HepG2 (cell line): Measurements from ENCODE around the gene ALB.

Experiments used
- CHCHD3 ChIP-seq: sonication (generic); formaldehyde crosslinking; IDR thresholded peaks from 2 replicates; pipeline ENCODE4 v1.8.0; 2022; ENCODE audit warnings: mild to moderate bottlenecking, missing genetic modification reagents, moderate library complexity
- CTCF ChIP-seq: sonication (generic); formaldehyde crosslinking; IDR thresholded peaks from 2 replicates; pipeline ENCODE4 v1.5.0; 2020; ENCODE audit warnings: mild to moderate bottlenecking, missing genetic modification reagents, moderate library complexity
- FOXA1 ChIP-seq, 2 experiments: fragments of 450-650 bp in 1 of 2; sonication (generic) in 1 of 2; formaldehyde crosslinking in 1 of 2; IDR thresholded peaks; 2 replicates each; pipeline versions ENCODE4 v1.4.0 to v1.6.1; 2016 to 2020; ENCODE audit warnings: missing genetic modification reagents in 1 of 2
- POLR2A ChIP-seq, 2 experiments: IDR thresholded peaks; 2 replicates each; pipeline ENCODE4 v1.6.1; 2011; ENCODE audit warnings: low read depth in 2 of 2, low read length in 2 of 2, mild to moderate bottlenecking in 1 of 2, moderate library complexity in 1 of 2; ENCODE audit not compliant: insufficient read depth in 1 of 2
- RAD21 ChIP-seq: fragments of 450-650 bp; formaldehyde crosslinking; IDR thresholded peaks from 2 replicates; pipeline ENCODE4 v1.5.0; 2020; ENCODE audit warnings: mild to moderate bottlenecking
- RELA ChIP-seq: sonication (generic); formaldehyde crosslinking; IDR thresholded peaks from 2 replicates; pipeline ENCODE4 v1.4.0; 2020; ENCODE audit warnings: missing genetic modification reagents
- SMAD3 ChIP-seq: sonication (generic); formaldehyde crosslinking; IDR thresholded peaks from 2 replicates; pipeline ENCODE4 v1.4.0; 2020; ENCODE audit warnings: missing genetic modification reagents
- SUZ12 ChIP-seq: fragments of 150-350 bp; IDR thresholded peaks from 2 replicates; pipeline ENCODE4 v1.6.1; 2014; ENCODE audit warnings: low read depth, low read length
- TBP ChIP-seq: sonication (generic); formaldehyde crosslinking; IDR thresholded peaks from 2 replicates; pipeline ENCODE4 v1.5.0; 2020; ENCODE audit warnings: missing genetic modification reagents
- ZHX2 ChIP-seq, 2 experiments: sonication (generic) in 1 of 2; formaldehyde crosslinking in 1 of 2; IDR thresholded peaks; 2 replicates each; pipeline versions ENCODE4 v1.6.1 to v1.9.0; 2014 to 2022; ENCODE audit warnings: antibody characterized with exemption in 1 of 2, borderline replicate concordance in 1 of 2, inconsistent platforms in 1 of 2, low read depth in 1 of 2, missing genetic modification reagents in 1 of 2
- ZNF136 ChIP-seq: sonication (generic); formaldehyde crosslinking; IDR thresholded peaks from 2 replicates; pipeline ENCODE4 v1.8.1; 2022; ENCODE audit warnings: low read depth, mild to moderate bottlenecking, moderate library complexity, missing genetic modification reagents
- ZNF567 ChIP-seq: sonication (generic); formaldehyde crosslinking; IDR thresholded peaks from 2 replicates; pipeline ENCODE4 v1.8.1; 2023; ENCODE audit warnings: mild to moderate bottlenecking, missing genetic modification reagents, borderline replicate concordance

DNA sequence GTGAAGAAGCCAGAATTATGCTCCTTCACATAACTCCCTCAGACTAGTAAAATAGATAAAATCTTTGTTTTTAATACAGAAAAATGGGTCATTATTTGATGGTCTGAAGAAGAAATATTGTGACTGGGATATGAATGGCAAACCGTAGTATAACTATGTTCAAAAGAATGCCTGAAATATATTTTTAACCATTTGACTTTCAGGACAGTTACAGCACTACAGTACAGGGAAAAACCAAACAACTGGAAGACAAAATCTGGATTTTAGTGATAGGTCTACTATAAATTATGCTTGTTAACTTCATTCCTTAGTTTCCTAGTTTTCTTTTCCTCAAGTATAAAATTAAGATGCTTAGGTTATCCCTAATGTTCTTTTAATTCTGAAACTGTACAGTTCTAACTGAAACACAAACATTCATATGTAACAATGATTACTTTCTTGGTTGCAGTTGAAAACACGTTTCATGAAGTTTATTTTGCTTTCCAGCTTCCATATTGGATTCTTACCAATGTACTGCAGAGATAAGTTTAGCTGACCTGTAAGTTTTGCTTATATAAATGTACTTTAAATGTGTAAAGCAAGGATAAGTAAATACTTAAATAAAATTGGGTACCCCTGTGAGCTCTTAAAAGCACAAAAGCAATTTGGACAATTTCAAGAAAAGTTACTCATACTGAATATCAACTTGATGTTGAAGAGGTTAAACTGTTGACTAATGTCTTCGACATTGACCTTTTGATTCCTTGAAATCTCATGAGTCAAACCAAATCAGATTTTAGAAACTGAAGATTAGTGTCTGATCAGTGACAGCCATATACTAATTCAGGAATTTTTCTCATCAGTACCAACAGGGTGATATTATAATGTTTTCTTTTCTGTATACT lies 32.8 kb downstream of the ALB start:
- no peak for TF ChIP-seq ZNF136
- no peak for TF ChIP-seq CHCHD3 (CRISPR knock-in tag)
- no peak for TF ChIP-seq ZNF567 (CRISPR knock-in tag)
- peak in 1 of 2 experiments; percentile 55; a peak in 1 of 4 replicates for TF ChIP-seq POLR2A (IDR thresholded peaks at IDR 0.05; ENCODE audit: insufficient read depth in 1 of 2, low read depth in 2 of 2, low read length in 2 of 2)
- TF ChIP-seq CTCF (CRISPR knock-in tag): no peak
- no peak for TF ChIP-seq FOXA1 (IDR thresholded peaks at IDR 0.05)
- no peak for TF ChIP-seq FOXA1 (CRISPR knock-in tag; IDR thresholded peaks at IDR 0.05)
- no peak for TF ChIP-seq SMAD3 (CRISPR knock-in tag)
- no peak for TF ChIP-seq SUZ12
- no peak for TF ChIP-seq RAD21 (CRISPR knock-in tag)
- no peak for TF ChIP-seq ZHX2 (IDR thresholded peaks at IDR 0.05; ENCODE audit: low read depth)
- no peak for TF ChIP-seq ZHX2 (CRISPR knock-in tag; IDR thresholded peaks at IDR 0.05; ENCODE audit: borderline replicate concordance)
- TF ChIP-seq TBP (CRISPR knock-in tag): no peak
- TF ChIP-seq RELA (CRISPR knock-in tag): no peak
